ENCODE data around the gene GPN2.
A peak's percentile ranks its signal among the peaks of the same experiment; 100 is the strongest.

The GPN2 gene

DNA sequence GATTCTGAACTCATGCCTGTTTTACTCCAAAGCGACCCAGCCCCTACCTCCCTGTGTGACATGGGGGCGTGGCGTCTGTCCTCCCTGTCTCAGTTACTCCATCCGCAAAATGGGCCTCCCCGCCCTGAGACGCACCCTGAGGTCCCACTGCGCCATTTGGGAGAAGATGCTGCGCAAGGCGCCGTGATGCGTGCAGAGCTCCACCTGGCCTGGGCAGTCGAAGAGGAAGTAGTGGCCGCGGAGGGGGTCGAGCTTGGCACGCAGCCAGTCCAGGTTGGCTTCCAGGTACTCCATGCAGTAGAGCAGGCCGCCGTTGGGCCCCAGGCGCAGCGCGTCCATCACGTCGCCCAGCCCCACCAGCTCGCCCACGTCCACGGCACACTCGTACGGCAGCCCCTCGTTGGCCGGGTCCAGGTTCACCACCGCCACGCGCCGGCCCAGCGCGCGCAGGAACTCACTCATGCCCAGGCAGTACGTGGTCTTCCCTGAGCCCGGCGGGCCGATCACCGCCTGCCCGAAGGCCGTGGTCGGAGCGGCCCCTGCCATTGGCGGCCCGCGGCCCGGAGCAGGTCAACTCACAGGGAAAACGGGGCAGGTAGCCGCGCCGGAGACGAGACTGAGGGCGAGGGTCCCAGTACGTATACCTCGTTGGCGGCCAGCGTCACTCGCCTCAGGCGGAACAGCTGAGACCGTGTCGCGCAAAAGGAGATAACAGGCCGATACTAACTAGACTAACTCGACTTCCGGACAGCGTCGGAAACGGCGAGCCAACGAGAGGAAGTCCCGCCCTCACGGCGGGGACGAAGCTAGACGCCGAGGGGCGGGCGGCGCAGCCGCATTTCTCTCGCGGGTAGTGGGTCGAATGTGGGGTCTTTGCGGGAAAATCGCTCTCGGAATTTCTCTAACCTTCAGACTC is at the start of gene GPN2:
GPN2 (minus strand) TSS at position 733 of the 916 bp plus-strand sequence; CDS start at position 546, 187 bp downstream.
- FAIRE-seq = peak; percentile 19

DNA sequence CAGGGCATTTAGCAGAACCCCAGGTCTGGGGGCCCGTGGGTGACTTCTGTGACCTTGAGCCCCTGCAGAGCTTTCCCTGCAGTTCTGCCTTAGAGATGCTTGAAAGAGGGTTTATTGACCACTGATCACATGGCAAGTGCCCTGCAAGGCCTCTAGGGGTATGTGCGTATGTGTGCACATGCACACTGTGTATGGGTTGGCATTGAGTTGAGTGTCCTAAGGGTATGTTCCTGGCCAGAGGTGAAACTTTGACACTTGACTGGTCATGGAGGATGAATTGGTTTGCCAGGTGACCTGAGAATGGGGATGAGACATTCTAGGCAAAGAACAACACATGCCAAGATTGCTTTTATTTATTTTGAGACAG is 48.6 kb upstream of the GPN2 start:
- no peak for FAIRE-seq

DNA sequence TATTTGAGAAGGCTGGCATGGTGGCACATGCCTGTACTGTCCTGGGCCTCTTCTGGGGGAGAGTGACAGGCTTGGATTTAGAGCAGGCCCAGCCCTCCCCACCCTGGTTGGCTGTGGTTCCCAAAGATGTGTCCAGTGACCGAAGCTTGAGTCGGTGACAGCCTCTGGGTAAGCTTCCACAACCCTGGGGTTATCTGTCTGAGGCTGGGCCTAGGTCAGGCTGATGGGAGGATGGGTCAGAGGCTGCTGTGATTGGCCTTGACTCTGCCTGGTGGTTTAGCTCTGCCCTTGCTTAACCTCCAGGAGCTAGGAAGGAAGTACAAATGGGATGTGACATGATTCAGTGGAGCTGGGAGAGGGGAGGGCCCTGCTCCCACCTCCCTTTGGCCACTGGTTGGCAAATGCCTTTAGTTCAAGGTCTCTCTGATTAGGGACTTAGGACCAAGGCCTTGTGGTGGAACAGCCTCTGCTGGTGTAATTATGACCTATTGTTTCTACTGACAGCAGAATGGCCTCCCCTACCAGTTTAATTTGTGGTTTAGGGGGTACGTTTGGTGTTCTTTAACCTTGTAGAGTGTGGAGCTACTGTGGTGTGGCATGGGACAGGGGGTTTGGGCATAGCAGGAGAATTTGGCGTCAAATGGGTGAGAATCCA is 48.0 kb upstream of the GPN2 start:
- FAIRE-seq = no peak

DNA sequence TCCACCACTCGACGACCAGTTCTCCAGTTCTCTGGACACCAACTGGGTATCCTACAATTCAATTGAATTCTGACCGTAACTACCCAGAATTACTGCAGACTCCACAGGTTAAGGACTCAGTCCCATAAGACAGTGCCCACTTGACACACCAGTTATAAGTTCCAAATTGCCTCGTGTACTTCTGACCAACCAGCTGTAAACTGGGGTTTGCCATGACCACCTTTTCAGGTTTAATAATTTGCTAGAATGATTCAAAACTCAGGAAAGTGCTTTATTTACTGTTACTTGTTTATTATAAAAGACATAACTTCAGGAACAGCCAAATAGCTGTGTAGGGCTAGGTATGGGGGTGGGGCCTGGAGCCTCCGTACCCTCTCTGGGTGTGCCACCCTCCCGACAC is 46.7 kb upstream of the GPN2 start:
- no peak for FAIRE-seq

DNA sequence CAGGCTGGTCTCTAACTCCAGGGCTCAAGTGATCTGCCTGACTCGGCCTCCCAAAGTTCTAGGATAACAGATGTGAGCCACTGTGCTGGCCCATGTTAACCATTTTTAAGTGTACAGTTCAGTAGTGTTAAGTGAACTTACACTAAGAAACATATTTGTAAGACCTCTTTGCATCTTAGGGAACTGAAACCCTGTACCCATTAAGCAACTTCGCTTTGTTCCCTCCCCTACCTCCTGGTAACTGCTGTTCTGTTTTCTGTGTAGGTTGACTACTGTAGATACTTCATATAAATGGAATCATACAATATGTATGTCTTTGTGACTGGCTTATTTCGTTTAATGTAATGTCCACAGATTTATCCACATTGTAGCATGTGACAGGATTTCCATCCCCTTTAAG is 42.4 kb upstream of the GPN2 start:
- FAIRE-seq = no peak

DNA sequence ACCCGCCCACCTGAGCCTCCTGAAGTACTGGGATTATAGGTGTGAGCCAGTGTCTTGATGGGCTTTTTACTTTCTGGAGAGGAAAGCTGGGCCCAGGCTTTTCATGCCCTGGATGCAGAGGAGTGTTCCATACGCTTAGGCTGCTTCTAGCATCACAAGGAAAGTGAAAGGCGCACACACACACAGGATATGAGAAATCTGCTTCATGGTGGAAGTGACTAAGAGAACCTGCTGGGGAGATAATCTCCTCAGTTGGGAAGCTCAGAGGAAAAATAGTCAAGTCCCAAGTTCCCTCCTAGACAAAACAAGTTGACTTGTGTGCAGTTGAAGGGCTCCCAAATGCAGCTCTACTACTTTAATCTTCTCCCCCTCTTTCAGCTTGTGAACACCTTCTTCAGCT is 33.6 kb upstream of the GPN2 start:
- no peak for FAIRE-seq

DNA sequence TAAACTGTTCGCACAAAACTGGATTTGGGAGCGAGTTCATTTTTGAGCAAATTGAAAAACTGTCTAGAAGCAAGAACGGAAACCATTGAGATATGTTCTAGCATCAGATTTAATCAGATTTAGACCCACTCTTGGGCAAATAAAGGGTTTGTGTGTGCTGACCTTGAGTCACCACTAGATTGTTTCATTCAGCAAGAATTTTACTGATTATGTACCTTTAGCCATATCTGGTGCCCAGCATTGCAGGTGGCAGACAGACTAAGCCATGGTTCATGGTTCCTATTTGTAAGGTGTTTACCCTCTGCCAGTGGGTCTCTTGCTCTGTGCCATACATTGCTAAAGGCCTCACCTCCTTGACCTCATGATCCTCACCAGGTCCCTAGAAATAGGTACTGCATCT is 32.8 kb upstream of the GPN2 start:
- no peak for FAIRE-seq

DNA sequence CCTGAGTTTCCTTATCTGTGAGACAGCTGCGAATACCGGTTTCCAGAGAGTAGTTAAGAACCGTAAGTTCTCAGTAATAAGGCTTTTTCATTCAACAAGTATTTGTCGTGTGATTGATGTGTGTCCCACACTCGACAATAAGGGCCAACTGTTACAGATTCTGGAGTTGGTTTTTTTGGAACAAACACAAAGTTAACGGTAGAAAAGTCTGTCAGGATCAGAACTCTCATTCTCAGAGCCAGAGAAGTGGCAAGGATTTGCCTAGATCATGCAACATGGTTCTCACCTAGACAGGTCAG is 32.3 kb upstream of the GPN2 start:
- no peak for FAIRE-seq

- peak; percentile 99 for FAIRE-seq
These were observed 31.7 kb upstream of the GPN2 start, which contains the start of gene NUDC for GRCh38 chr1:26921540-26922430. NUDC (plus strand) TSS chr1:26921743; CDS start chr1:26921849, 106 bp downstream.

DNA sequence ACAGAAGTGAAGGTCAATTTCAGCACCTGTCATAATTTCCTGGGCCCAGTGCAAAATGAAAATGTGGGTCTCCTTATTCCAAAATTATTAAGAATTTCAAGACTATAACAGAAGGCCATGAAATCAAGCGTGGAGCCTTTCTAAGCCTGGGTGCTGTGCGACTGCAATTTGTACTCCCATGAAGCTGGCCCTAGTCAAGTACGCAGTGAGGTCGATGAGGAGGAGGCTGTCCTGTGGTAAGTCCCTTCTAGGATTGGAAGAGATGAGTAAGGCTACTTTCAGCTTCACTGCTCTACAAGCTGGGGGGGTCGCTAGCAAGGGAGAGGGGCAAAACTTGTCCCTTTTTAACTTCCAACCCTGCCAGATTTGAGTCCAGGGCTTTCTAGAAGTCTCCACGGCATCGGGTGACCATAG is 31.1 kb upstream of the GPN2 start:
- FAIRE-seq = no peak

- no peak for FAIRE-seq
These were observed 25.2 kb upstream of the GPN2 start for GRCh38 chr1:26915204-26915842.

DNA sequence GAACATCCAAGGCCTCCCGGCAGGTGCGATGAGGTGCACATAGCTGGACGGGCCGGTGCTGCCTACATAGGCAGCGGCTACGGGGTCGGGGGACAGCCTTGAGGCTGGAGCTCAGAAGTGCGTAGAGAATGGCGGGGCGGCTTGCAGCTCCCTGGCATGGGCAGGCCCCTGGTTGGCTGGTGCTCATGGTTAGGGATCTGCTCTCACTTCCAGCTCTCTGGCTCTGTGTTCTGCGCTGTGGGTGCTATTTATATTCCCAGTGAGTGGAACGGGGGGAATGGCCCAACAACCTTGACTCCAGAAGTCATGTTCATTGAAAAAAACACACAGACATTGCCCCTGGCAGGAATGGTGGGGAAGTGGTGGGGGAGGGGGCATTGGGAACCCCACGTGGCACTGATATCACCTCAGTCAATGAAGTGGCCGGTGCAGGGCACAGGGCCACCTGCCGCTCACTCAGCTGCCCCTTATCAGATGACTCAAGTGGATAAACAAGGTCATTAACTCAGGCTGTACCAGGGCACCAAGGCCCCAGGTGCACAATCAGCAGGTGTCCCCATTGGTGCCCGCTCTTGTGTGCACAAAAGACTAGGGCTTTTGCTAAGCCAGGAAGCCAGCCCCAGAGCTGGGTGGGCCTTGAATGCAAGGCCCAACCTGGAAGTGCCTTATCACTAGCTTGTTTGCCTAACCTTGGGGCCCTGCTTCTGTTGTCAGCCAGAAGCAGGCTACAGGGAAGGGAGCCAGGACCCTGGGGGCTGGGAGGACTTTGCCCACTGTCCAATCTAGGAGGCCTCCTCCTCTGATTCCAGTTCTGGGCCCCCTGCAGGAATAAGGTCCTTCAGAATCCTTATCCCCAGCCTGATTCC is 23.9 kb upstream of the GPN2 start, which contains the start of gene NR0B2:
NR0B2 (minus strand) TSS at position 222 of the 866 bp plus-strand sequence; CDS start at position 187, 35 bp downstream.
- FAIRE-seq = no peak

DNA sequence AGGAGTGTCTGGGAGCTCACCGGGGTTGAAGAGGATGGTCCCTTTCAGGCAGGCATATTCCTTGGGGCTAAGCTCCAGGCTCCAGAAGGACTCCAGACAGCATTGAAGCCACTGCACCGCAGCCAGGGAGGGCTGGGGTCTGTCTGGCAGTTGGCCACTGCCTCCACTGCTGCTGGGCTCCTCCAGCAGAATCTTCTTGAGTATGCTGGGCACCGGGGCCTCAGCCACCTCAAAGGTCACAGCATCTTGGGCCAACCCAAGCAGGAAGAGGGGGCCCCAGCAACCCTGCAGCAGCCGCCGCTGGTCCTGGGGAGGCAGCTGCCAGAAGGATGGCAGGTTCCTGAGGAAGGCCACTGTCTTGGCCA is 23.3 kb upstream of the GPN2 start:
- no peak for FAIRE-seq

- no peak for FAIRE-seq
These were observed 22.0 kb upstream of the GPN2 start for GRCh38 chr1:26912147-26912490.

GRCh38 chr1:26911399-26912146 is 21.5 kb upstream of the GPN2 start:
- no peak for FAIRE-seq

DNA sequence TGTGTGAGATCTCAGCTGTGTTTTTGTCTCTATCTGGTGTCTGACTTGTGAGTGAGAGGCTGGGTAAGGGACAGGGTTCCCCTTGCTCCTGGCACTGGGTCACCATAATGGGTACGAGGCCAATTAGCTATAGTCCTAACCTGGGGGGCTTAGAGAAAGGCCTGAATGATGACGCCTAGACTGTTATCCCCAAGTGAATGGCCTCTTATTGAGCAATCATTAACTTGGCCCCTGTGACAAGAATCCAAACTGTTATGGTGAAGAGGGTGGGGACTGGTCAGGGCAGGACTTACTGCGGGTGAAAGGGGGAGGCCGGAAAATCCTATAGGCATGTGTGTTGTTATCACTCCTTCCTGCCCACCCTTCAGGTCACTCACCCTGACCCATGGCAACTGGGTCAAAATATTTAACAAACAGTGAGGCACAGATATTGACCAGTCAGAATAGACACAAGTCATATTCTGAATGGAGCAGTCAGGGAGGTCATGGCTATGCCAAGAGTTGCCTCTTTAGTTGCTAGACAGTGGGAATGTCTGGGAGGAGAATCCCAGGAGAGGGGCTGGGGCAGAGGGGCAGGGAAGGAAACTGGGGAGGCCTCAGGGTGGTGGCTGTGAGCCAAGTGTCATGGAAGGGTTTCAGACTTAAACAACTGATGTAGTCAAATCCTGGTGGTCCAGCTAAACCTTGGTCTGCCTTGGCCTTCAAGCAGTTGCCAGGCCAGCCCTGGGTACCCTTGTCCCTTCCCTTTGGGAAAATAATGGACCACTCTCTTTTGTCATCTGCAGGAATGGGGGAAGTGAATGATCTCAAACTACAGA is 20.5 kb upstream of the GPN2 start:
- FAIRE-seq = no peak

- no peak for FAIRE-seq
These were observed 19.9 kb upstream of the GPN2 start for GRCh38 chr1:26909951-26910342.

DNA sequence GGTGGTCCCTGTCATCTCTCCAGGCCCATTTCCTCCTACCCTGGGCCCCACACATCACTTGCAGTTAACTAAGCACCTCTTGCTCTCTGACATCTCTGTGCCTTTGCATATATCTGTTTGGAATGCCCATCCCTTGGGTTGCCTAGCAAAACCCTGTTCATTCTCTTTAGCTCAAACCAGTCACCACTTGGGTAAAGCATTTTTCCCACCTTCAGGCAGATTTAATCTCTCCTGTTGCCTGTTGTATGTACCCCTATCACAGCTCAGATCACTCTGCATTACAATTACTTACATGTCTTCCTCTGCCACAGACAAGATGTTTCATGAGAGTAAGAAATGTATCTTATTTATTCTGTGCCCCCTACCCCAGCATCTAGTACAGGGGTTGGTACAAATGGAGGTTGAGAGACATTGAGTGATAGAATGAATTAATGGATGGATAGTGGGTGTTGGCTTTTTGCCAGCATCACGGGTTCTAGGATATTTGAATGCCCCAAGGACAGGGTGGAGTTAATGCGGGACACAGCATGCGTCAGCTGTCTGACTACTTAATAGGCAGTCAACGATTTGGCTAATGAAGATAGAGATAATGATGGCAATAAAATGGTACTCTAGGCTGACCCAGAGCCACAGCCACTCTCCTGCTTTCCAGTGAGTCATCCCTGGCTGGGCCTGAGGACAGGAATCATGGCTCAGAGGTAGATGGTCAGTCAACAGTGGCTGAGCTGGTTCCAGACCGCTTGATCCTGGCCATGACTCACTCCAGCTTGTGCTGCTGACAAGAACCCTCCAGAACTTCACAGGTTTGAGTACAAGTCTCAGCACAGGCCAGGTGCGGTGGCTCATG is 17.2 kb upstream of the GPN2 start:
- no peak for FAIRE-seq

DNA sequence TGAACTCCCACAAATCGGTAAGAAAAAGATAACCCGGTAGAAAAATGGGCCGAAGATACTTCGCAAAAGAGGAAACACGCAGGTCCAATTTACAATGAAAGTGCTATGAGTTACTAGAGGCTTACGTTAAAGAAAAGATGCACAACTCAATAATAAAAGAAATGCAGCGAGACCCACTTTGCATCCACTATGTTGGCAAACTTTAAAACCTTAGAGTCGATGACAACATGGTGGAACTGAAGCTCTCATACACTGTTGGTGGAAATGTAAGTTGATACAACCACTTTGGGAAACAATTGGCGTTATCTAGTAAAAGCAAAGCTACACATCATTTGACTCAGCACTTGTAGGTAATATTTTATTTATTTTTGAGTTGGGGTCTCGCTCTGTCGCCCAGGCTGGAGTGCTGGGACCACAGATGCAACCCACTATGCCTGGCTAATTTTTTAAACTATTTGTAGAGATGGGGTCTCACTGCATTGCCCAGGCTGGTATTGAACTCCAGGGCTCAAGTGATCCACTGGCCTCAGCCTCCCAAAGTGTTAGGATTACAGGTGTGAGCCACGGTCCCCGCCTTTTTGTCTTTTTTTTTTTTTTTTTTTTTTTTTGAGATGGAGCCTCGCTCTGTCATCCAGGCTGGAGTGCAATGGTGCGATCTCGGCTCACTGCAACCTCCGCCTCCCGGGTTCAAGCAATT is 10.9 kb upstream of the GPN2 start:
- FAIRE-seq = no peak
